ENCODE data around the gene CCDC92.

DNA sequence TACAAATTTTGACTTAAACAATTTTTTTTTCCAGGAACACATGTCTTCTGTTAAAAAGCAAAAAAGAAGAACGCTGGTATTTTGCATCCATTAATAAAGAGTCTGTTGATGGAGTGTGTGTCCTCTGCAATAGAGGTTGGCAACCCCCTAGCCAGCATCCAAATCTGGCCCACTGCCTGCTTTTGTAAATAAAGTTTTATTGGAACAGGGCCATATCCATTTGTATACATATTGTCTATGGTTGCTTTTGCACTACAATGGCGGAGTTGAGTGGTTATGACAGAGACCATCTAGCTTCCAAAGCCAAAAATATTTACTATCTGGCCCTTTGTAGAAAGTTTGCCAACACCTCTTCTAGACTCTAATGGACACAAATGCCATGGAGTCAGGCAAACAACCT, 49.6 kb downstream of the CCDC92 start:
- TF ChIP-seq, protein P1, sequence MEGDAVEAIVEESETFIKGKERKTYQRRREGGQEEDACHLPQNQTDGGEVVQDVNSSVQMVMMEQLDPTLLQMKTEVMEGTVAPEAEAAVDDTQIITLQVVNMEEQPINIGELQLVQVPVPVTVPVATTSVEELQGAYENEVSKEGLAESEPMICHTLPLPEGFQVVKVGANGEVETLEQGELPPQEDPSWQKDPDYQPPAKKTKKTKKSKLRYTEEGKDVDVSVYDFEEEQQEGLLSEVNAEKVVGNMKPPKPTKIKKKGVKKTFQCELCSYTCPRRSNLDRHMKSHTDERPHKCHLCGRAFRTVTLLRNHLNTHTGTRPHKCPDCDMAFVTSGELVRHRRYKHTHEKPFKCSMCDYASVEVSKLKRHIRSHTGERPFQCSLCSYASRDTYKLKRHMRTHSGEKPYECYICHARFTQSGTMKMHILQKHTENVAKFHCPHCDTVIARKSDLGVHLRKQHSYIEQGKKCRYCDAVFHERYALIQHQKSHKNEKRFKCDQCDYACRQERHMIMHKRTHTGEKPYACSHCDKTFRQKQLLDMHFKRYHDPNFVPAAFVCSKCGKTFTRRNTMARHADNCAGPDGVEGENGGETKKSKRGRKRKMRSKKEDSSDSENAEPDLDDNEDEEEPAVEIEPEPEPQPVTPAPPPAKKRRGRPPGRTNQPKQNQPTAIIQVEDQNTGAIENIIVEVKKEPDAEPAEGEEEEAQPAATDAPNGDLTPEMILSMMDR (IDR thresholded peaks at IDR 0.05), result no peak
- TF ChIP-seq POLR2AphosphoS5 (IDR thresholded peaks at IDR 0.05), result no peak

All from suprapubic skin (tissue), 3 donors.